DMS53 (cell line): ENCODE results near the gene PCGF3.
"Not testable (repeated sequence)": the region's sequence is repeated elsewhere in the genome, so short reads cannot be mapped to it uniquely, and the experiment has no call there.

Experiments
- DNase-seq: peaks from one replicate; lab custom pipeline; 2025; lab: John Stamatoyannopoulos, UW

PCGF3 gene

GRCh38 chr4:764405-765169, 59.0 kb downstream of the PCGF3 start:
- no peak for DNase-seq

- peak; percentile 56 for DNase-seq
Observed at GRCh38 chr4:766152-766515, 60.5 kb downstream of the PCGF3 start.

- no peak for DNase-seq
Observed at GRCh38 chr4:766559-767283, 61.1 kb downstream of the PCGF3 start.

DNA sequence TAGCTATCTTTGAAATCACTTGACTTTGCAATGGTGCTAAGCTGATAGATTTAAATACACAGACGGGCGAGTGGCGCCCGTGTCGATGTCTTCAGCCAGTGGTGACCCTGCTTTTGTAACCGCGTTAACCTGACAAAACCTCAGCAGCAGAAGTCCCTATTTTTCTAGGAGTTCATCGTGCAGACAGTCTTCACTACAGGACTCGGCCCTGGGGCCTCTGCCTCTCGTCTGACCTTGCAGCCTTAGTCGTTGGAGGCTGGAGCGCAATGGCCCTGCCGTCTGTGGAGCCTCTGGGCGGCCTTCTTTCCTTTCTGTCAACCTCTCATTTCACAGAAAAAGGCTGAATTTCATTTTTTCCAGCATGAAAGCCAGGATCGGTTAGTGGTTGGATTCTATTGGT, 62.4 kb downstream of the PCGF3 start:
- DNase-seq, result no peak

GRCh38 chr4:768995-769394, 63.4 kb downstream of the PCGF3 start:
- DNase-seq, result no peak

- no peak for DNase-seq
Observed at GRCh38 chr4:769511-769910, 63.9 kb downstream of the PCGF3 start.

DNA sequence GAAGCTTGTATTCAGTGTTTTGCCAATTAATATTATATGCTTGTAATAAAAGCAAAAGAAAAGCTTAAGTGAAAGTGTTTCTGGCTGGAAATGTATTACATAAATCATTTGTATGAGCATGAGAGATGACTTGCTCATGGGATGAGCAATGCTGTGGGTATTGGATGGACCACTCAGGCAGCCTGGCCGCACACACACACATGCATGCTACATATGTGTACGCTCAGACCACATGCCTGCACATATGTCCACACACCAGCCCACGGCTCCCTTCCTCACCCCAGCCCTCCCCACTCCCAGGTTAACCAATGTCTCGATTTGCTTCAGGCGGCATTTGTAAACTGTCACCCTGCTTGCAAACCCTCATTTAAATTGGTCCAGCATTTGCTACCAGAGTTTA, 64.4 kb downstream of the PCGF3 start:
- DNase-seq, result no peak

DNA sequence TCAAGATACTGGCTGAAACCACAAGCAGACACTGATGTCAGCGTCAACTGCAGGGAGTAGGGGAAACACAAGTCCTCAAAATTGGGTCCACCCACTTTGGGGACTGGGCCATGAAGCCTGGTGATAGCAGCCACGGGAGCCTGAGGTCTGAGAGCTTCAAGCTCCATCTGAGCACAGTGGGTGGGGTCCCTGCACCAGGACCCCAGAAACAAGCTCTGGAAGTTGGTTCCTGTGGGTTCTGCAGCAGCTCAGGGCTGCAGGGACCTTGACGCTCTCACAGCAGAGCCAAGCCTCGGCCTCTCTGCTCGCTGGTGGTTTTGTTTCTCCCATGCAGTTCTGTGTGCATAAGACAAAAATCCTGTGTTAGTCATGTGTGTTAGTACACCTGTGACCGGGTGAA, 65.8 kb downstream of the PCGF3 start:
- DNase-seq, result no peak

- DNase-seq, result no peak
Observed at GRCh38 chr4:772118-772517, 66.5 kb downstream of the PCGF3 start.

DNA sequence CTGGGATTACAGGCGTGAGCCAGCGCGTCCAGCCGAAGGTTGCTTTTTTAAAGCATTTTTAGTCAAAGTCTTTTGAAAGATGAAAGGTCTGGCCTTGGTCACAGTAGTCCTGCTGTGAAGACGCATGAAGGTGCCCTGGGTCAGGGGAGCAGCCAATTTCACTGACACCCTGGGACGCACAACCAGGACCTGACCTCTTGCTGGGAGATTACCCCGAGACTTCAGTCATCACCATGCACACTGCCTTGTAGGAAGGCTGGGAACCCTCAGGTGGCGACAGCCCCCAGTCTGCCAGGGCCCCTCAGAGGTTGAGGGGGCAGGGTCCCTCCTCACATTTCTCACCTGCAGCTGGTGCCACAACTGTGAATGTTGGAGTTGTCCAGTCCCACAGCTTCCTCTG, 67.1 kb downstream of the PCGF3 start:
- no peak for DNase-seq

DNA sequence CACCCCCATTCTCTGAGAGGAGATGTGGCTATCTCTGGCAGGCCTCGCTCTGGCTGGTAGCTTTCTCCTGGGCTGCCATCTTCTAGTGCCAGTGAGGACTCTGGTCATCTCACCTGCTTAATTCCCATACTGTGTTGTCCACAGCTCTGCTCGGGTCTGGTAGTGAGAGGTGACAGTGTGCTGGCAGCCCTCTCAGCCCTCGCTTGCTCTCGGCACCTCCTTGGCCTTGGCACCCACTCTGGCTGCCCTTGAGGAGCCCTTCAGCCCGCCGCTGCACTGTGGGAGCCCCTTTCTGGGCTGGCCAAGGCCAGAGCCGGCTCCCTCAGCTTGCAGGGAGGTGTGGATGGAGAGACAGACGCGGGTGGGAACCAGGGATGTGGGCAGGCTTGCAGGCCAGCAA, 67.6 kb downstream of the PCGF3 start:
- DNase-seq, result no peak

GRCh38 chr4:774419-775092, 68.9 kb downstream of the PCGF3 start:
- DNase-seq, result not testable (repeated sequence)

DNA sequence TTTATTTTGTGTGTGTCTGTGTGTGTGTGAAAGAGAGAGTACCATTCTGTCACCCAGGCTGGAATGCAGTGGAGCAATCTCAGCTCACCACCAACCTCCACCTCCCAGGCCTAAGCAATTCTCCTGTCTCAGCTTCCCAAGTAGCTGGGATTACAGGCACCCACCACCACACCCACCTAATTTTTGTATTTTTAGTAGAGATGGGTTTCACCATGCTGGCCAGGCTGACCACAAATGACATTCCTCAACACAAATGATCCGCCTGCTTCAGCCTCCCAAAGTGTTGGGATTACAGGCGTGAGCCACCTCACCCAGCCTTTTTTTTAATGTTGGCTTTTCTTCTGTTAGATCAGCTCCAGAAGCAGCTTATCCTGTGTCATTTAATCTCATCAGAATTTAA, 69.9 kb downstream of the PCGF3 start:
- DNase-seq, result not testable (repeated sequence)

DNA sequence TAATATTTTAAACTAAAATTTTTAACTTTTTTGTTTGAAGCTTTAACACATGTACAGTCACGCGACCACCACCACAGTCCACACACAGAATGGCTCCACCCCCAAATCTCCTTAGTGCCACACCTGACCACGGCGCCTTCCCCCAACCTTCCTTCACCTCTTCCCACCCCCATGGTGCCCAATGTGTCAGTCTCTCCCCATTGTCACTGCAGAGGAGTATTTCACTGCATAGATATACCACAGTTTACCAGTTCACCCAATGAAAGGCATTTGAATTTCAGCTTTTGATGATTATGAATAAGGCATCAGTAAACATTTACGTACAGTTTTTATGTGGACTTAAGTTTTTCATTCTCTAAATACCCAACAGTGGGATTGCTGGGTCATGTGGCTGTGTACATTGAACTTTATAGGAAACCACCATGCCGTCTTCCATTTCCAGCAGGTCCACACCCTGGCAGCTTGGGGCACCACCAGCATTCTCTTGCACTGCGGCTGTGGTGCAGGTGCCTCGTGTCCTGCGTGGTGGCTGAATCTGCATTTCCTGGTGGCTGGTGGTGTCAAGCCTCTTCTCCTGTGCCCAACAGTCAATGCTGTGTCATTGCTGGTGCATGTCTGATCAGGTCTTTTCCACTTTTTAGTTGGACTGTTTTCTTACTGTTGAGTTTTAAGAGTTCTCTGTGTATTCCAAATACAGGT, 71.3 kb downstream of the PCGF3 start:
- DNase-seq, result no peak

GRCh38 chr4:777520-778262, 72.1 kb downstream of the PCGF3 start:
- no peak for DNase-seq

GRCh38 chr4:779555-779954, 73.9 kb downstream of the PCGF3 start:
- no peak for DNase-seq

GRCh38 chr4:780255-780654, 74.6 kb downstream of the PCGF3 start:
- not testable (repeated sequence) for DNase-seq

DNA sequence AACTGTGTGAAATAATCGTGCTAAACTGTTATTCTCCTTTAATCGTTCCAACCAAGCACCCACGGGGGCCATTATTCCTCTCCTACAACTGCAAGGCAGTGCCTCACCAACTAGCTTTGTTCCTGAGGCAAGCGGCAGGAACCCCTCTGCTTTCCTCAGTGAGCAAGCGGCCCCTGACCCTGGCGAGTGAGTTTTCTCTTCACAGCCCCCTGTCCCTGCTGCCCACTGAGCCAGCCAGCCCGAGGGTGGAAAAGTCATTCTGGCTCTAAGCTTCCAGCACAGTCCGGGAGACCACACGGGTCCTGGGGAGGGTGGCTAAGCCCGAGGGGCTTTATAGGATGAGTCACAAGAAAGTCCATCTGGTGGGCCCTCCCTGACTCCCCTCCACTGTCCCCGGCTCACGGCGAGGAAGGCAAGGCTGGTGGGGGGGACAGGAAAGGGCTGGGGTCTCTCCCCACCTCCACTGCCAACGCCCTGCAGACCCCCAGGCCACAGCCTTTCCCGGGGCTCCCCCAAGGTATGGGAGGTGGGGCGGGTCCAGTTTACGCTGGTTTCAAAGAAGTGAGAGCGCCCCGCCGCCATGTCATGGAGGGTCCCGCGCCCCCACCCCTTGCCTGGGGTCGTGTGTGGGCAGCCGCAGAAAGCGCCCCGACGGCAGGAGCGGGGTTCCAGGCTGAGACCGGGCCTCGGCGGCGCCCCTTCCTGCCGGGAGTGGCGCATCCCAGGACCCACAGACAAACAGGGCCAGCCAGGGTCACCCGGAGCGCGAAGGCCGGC, 75.3 kb downstream of the PCGF3 start:
- no peak for DNase-seq

DNA sequence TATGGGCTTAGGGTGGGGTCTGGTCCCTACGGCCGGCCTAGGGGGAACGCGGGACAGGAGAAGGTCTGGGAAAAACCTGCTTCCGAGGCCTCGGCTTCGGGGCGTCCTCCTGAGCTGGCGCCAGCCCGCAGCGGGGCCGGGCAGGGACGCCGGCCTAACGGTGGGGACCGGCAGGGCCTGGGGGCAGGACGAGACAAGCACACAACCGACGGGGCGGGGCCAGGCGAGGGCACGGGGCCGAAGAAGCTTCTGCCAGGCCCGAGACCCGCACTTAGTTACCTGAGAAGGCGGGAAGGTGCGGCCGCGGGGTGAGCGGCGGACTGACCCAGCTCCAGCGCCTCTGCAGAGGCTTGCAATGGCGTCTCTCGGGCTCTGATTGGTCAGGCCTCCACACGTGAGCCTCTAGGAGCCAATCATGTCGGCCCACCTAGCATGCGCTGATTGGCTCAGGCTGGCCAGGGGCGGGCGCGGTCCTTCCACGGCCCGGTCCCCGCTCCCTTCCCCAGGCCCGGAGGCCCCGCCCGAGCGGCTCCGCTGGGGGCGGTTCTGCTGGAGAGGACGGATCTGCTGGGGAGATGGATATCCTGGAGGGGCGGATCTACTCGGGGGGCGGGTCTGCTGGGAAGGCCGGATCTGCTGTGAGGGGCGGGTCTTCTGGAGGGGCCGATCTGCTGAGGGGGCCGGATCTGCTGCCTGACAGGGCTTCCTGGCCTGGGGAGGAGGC, 76.0 kb downstream of the PCGF3 start:
- DNase-seq, result peak; percentile 100
